Nucleus accumbens (tissue), 56 donors: ENCODE results near the gene TTLL5.

Experiments used
- DNase-seq, 56 donors: peaks; one replicate each; lab custom pipeline; 2025; lab: John Stamatoyannopoulos, UW

The TTLL5 gene

GRCh38 chr14:75724414-75725204 lies 63.6 kb downstream of the TTLL5 start:
- no peak for DNase-seq

- no peak for DNase-seq
These were observed 64.4 kb downstream of the TTLL5 start for GRCh38 chr14:75725481-75725880.

- DNase-seq, result no peak
These were observed 65.3 kb downstream of the TTLL5 start for GRCh38 chr14:75726321-75726720.

- DNase-seq, result no peak
These were observed 66.1 kb downstream of the TTLL5 start for GRCh38 chr14:75727124-75727523.

- no peak for DNase-seq
These were observed 71.8 kb downstream of the TTLL5 start for GRCh38 chr14:75732888-75733287.

GRCh38 chr14:75734854-75735253 lies 73.8 kb downstream of the TTLL5 start:
- DNase-seq, result no peak

- DNase-seq, result no peak
These were observed 75.9 kb downstream of the TTLL5 start for GRCh38 chr14:75736845-75737485.

- DNase-seq, result no peak
These were observed 77.1 kb downstream of the TTLL5 start for GRCh38 chr14:75738192-75738591.

- DNase-seq, result no peak
These were observed 81.8 kb downstream of the TTLL5 start for GRCh38 chr14:75742867-75743266.

GRCh38 chr14:75747899-75748298 lies 86.9 kb downstream of the TTLL5 start:
- DNase-seq, result no peak

- DNase-seq, result no peak
These were observed 87.3 kb downstream of the TTLL5 start for GRCh38 chr14:75748336-75748735.

- no peak for DNase-seq
These were observed 90.2 kb downstream of the TTLL5 start for GRCh38 chr14:75751296-75751695.

GRCh38 chr14:75752086-75752485 lies 91.0 kb downstream of the TTLL5 start:
- DNase-seq, result no peak

GRCh38 chr14:75752907-75753594 lies 92.0 kb downstream of the TTLL5 start:
- no peak for DNase-seq

- DNase-seq, result no peak
These were observed 92.7 kb downstream of the TTLL5 start for GRCh38 chr14:75753696-75754095.

- no peak for DNase-seq
These were observed 96.8 kb downstream of the TTLL5 start for GRCh38 chr14:75757644-75758402.

- no peak for DNase-seq
These were observed 103.0 kb downstream of the TTLL5 start for GRCh38 chr14:75764020-75764419.

GRCh38 chr14:75769047-75769685 lies 108.1 kb downstream of the TTLL5 start:
- DNase-seq, result no peak

- no peak for DNase-seq
These were observed 109.6 kb downstream of the TTLL5 start for GRCh38 chr14:75770635-75771034.

- DNase-seq, result no peak
These were observed 110.5 kb downstream of the TTLL5 start for GRCh38 chr14:75771595-75771994.
